ENCODE results near the gene MRC1.

GRCh38 chr10:17831341-17831740 lies 22.2 kb downstream of the MRC1 start:
- TF ChIP-seq, protein P1, sequence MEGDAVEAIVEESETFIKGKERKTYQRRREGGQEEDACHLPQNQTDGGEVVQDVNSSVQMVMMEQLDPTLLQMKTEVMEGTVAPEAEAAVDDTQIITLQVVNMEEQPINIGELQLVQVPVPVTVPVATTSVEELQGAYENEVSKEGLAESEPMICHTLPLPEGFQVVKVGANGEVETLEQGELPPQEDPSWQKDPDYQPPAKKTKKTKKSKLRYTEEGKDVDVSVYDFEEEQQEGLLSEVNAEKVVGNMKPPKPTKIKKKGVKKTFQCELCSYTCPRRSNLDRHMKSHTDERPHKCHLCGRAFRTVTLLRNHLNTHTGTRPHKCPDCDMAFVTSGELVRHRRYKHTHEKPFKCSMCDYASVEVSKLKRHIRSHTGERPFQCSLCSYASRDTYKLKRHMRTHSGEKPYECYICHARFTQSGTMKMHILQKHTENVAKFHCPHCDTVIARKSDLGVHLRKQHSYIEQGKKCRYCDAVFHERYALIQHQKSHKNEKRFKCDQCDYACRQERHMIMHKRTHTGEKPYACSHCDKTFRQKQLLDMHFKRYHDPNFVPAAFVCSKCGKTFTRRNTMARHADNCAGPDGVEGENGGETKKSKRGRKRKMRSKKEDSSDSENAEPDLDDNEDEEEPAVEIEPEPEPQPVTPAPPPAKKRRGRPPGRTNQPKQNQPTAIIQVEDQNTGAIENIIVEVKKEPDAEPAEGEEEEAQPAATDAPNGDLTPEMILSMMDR (conservative IDR thresholded peaks at IDR 0.05) = no peak
- no peak for TF ChIP-seq EZH2 (IDR thresholded peaks at IDR 0.05; ENCODE audit: low read depth)
